Liver (tissue), 9 donors: ENCODE results near the gene APOA1. TPM values are rescaled to one million over a fixed set of nuclear protein-coding genes. Genes with fewer than 3 reads are reported as not detected.

Source experiments
- DNase-seq: peaks from one replicate; pipeline ENCODE4 v3.0.0-alpha.2; 2017; ENCODE audit warnings: low spot score
- H3K27ac ChIP-seq, 2 donors: one replicate each; pipeline ENCODE4 v1.7.0; 2013; ENCODE audit warnings: inconsistent platforms in 2 of 2, low read length in 2 of 2, control low read depth in 1 of 2, low read depth in 1 of 2, mild to moderate bottlenecking in 1 of 2
- H3K27me3 ChIP-seq, 4 donors: one replicate each; pipeline versions ENCODE4 v1.6.1 to v1.7.0; 2013; ENCODE audit warnings: low read length in 3 of 4, inconsistent platforms in 1 of 4, mild to moderate bottlenecking in 1 of 4, moderate library complexity in 1 of 4; ENCODE audit not compliant: control insufficient read depth in 4 of 4, insufficient read depth in 4 of 4
- H3K36me3 ChIP-seq, 4 donors: one replicate each; pipeline versions ENCODE4 v1.6.1 to v1.7.0; 2013; ENCODE audit warnings: low read length in 3 of 4, mild to moderate bottlenecking in 3 of 4, low read depth in 1 of 4, moderate library complexity in 1 of 4; ENCODE audit not compliant: control insufficient read depth in 4 of 4, insufficient read depth in 3 of 4
- H3K4me1 ChIP-seq, 4 donors: one replicate each; pipeline versions ENCODE4 v1.6.1 to v1.7.0; 2013; ENCODE audit warnings: low read length in 3 of 4, mild to moderate bottlenecking in 3 of 4, moderate library complexity in 1 of 4; ENCODE audit not compliant: control insufficient read depth in 4 of 4, insufficient read depth in 4 of 4
- H3K4me3 ChIP-seq, 3 donors: one replicate each; pipeline versions ENCODE4 v1.6.1 to v1.7.0; 2013; ENCODE audit warnings: low read length in 3 of 3, control low read depth in 1 of 3, low read depth in 1 of 3, mild to moderate bottlenecking in 1 of 3
- H3K9ac ChIP-seq, 2 donors: one replicate each; pipeline ENCODE4 v1.7.0; 2013; ENCODE audit warnings: low read length in 2 of 2, mild to moderate bottlenecking in 2 of 2, moderate library complexity in 2 of 2, control low read depth in 1 of 2, low read depth in 1 of 2
- H3K9me3 ChIP-seq, 4 donors: one replicate each; pipeline versions ENCODE4 v1.6.1 to v1.7.0; 2013; ENCODE audit warnings: low read length in 3 of 4; ENCODE audit not compliant: control insufficient read depth in 4 of 4
- EGR1 ChIP-seq, 2 donors: IDR thresholded peaks; 2 replicates each; pipeline ENCODE4 v1.6.1; 2016 to 2018; ENCODE audit warnings: antibody characterized with exemption in 2 of 2, low read depth in 2 of 2
- FOXA1 ChIP-seq: IDR thresholded peaks from 2 replicates; pipeline ENCODE4 v1.6.1; 2016; ENCODE audit warnings: antibody characterized with exemption
- FOXA2 ChIP-seq: IDR thresholded peaks from 2 replicates; pipeline ENCODE4 v1.6.1; 2016; ENCODE audit warnings: antibody characterized with exemption
- GABPA ChIP-seq, 2 donors: IDR thresholded peaks in 1 of 2; conservative IDR thresholded peaks in 1 of 2; 2 replicates each; pipeline ENCODE4 v1.6.1; 2016; ENCODE audit warnings: antibody characterized with exemption in 2 of 2, mild to moderate bottlenecking in 1 of 2, moderate library complexity in 1 of 2
- HNF4A ChIP-seq, 2 donors: conservative IDR thresholded peaks; 2 replicates each; pipeline ENCODE4 v1.6.1; 2016; ENCODE audit warnings: antibody characterized with exemption in 2 of 2, mild to moderate bottlenecking in 2 of 2
- HNF4G ChIP-seq: IDR thresholded peaks from 2 replicates; pipeline ENCODE4 v1.6.1; 2016; ENCODE audit warnings: antibody characterized with exemption
- JUND ChIP-seq, 2 donors: IDR thresholded peaks; 2 replicates each; pipeline ENCODE4 v1.6.1; 2016; ENCODE audit warnings: antibody characterized with exemption in 2 of 2
- NR2F2 ChIP-seq: IDR thresholded peaks from 2 replicates; pipeline ENCODE4 v1.6.1; 2016; ENCODE audit warnings: antibody characterized with exemption
- RAD21 ChIP-seq, 2 donors: IDR thresholded peaks; 2 replicates each; pipeline ENCODE4 v1.6.1; 2016; ENCODE audit warnings: antibody characterized with exemption in 2 of 2, mild to moderate bottlenecking in 2 of 2
- RXRA ChIP-seq, 2 donors: IDR thresholded peaks; 2 replicates each; pipeline ENCODE4 v1.6.1; 2017 to 2018; ENCODE audit warnings: antibody characterized with exemption in 2 of 2, mild to moderate bottlenecking in 1 of 2
- SP1 ChIP-seq: IDR thresholded peaks from 2 replicates; pipeline ENCODE4 v1.6.1; 2018; ENCODE audit warnings: antibody characterized with exemption, mild to moderate bottlenecking
- TAF1 ChIP-seq: conservative IDR thresholded peaks from 2 replicates; pipeline ENCODE4 v1.6.1; 2016; ENCODE audit warnings: antibody characterized with exemption, mild to moderate bottlenecking
- YY1 ChIP-seq: IDR thresholded peaks from 2 replicates; pipeline ENCODE4 v1.6.1; 2016; ENCODE audit warnings: antibody characterized with exemption, mild to moderate bottlenecking
- WGBS: extraction: QIAGEN DNeasy Blood & Tissue Kit; methylation state at CpG from one replicate; pipeline ENCODE4 v1.1.7; 2013; 5-methylcytosine and 5-hydroxymethylcytosine counted together
- polyA plus RNA-seq, 2 donors: library from polyadenylated mRNA; stranded (reverse) in 1 of 2; unstranded in 1 of 2; fragments of 200-250 nt in 1 of 2; fragments of >200 nt in 1 of 2; fragmentation: Nextera tagmentation in 1 of 2; extraction: Ambion mirVana in 1 of 2; gene quantifications; one replicate each; pipeline versions ENCODE4 v1.2.1 to v1.2.3, GENCODE V29; 2013 to 2015
- total RNA-seq, 2 donors: library from RNA; depleted of rRNA; stranded (reverse); fragments of >200 nt; gene quantifications; one replicate each; pipeline ENCODE4 v1.2.3, GENCODE V29; 2014
- TF ChIP-seq, protein P1 (sequence below): IDR thresholded peaks from 2 replicates; pipeline ENCODE4 v1.6.1; 2016; ENCODE audit warnings: antibody characterized with exemption
- TF ChIP-seq, protein P2 (sequence below): fragments of 150-350 bp; IDR thresholded peaks from 2 replicates; pipeline ENCODE4 v1.5.1; 2017; ENCODE audit warnings: improper control_type of control experiment, low read depth, low read length; ENCODE audit not compliant: missing input control
- TF ChIP-seq, protein P3 (sequence below): IDR thresholded peaks from 2 replicates; pipeline ENCODE4 v1.6.1; 2016; ENCODE audit warnings: antibody characterized with exemption, mild to moderate bottlenecking
- TF ChIP-seq, protein P4 (sequence below): IDR thresholded peaks from 2 replicates; pipeline ENCODE4 v1.6.1; 2016; ENCODE audit warnings: antibody characterized with exemption
- TF ChIP-seq, protein P5 (sequence below): IDR thresholded peaks from 2 replicates; pipeline ENCODE4 v1.6.1; 2016; ENCODE audit warnings: antibody characterized with exemption
- donor health status: healthy.
- donor health status: healthy.
- donor health status: healthy.
- donor health status: healthy.
- donor health status: healthy.

APOA1 gene
- total and polyA plus RNA-seq, 4 donors = 4,271 to 17,093 (median 8,590) TPM

DNA sequence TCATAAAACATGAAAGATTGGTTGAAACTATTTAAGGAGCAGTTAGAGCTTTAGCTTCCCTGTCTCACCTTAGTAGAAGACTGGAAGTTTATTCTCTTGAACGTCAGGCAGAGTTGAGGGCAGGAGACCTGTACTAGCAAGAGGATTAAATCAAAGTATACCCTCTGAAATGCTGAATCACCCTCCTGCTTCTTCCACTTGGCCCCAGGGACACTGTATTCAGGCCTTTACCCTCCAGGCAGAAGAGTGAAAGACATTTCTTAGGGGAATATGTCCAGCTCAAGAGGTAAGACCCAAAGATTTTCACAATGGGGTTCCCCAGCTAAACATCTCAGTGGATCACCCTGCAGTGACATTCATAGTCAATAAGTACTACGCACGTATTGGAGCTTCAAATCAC lies 26.2 kb downstream of the APOA1 start:
- peaks cover 14 to 66% (median 49%) of the 10 kb centered on the region in 4 donors for H3K4me1 ChIP-seq
- TF ChIP-seq JUND (IDR thresholded peaks at IDR 0.05) (no peak), RXRA (IDR thresholded peaks at IDR 0.05) (no peak), FOXA1 (no peak), YY1 (no peak)
- H3K36me3 ChIP-seq = no peaks in the 10 kb centered on the region
- H3K4me3 ChIP-seq = no peak overlapping the region
- H3K9ac ChIP-seq = no peak overlapping the region
- 87% methylated on average over 3 of the region's 3 CpGs for WGBS
- no peaks in the 10 kb centered on the region for H3K27me3 ChIP-seq
- DNase-seq = no peak
- H3K27ac ChIP-seq = no peak overlapping the region
- no peaks in the 10 kb centered on the region for H3K9me3 ChIP-seq

DNA sequence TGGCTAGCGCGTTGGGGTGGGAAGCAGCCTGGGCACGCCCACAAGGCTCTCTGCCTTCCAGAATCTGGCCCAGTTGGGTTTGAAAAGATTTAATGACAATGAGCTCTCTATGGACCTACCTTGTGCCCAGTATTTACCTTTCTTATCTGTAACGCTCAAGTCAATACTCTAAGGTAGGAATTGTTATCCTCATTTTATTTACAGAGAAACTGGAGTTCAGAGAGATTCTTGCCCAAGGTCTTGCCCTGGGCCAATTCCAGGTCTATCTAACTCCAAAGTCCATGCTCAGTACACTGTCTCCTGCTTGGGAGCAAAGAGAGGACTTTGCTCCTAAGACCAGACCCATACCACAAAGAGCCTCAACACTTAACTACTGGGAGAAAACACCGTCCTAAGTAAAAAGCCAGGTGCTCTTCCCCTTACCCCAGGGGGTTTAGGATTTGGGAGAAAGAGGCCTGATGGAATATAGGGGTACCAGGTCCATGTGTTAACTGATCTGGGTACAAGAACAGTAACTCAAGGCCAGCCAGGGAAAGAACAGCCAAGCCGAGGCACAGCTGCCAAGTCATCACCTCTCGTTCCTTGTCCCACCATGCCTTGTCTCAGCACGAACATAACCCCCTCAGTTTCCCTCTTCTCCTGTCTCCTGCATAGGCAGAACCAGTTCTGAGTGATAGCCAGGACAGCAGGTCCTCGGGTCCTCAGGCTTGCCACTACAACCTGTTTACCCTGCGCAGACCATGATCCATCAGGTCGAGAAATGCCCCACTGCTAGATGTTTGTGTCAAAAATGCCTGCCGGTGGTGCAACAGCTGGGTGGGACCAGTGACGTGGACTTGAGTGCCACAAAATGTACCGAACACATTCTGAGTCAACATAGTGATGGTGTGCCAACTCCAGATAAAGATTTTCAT lies 28.9 kb downstream of the APOA1 start:
- 29% methylated on average over 14 of the region's 14 CpGs for WGBS
- Histone ChIP-seq H3K27ac (peak overlapping the region; percentile 92 to 94), H3K27me3 (no peaks in the 10 kb centered on the region), H3K9ac (peak overlapping the region; percentile 49 to 60), H3K4me3 (peak overlapping the region in 2 of 3 donors; percentile 25 to 41), H3K36me3 (no peaks in the 10 kb centered on the region), H3K4me1 (peaks cover 18 to 46% (median 39%) of the 10 kb centered on the region in 4 donors), H3K9me3 (no peaks in the 10 kb centered on the region)
- DNase-seq = no peak
- TF ChIP-seq, protein P1, sequence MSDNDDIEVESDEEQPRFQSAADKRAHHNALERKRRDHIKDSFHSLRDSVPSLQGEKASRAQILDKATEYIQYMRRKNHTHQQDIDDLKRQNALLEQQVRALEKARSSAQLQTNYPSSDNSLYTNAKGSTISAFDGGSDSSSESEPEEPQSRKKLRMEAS = peak; percentile 40
- TF ChIP-seq SP1 (peak; percentile 96), FOXA1 (peak; percentile 92), JUND (IDR thresholded peaks at IDR 0.05) (peak; percentile 89 to 92), YY1 (peak; percentile 64), NR2F2 (peak; percentile 97), TAF1 (peak; percentile 46), EGR1 (IDR thresholded peaks at IDR 0.05; ENCODE audit: low read depth in 2 of 2) (no peak), HNF4G (peak; percentile 100), RXRA (IDR thresholded peaks at IDR 0.05) (peak; percentile 89 to 97), HNF4A (conservative IDR thresholded peaks at IDR 0.05) (peak; percentile 95 to 100), FOXA2 (peak; percentile 94), GABPA (IDR thresholded peaks at IDR 0.05 in 1 of 2, conservative IDR thresholded peaks at IDR 0.05 in 1 of 2) (no peak), RAD21 (IDR thresholded peaks at IDR 0.05) (peak; percentile 24 to 50)
- TF ChIP-seq, protein P2, sequence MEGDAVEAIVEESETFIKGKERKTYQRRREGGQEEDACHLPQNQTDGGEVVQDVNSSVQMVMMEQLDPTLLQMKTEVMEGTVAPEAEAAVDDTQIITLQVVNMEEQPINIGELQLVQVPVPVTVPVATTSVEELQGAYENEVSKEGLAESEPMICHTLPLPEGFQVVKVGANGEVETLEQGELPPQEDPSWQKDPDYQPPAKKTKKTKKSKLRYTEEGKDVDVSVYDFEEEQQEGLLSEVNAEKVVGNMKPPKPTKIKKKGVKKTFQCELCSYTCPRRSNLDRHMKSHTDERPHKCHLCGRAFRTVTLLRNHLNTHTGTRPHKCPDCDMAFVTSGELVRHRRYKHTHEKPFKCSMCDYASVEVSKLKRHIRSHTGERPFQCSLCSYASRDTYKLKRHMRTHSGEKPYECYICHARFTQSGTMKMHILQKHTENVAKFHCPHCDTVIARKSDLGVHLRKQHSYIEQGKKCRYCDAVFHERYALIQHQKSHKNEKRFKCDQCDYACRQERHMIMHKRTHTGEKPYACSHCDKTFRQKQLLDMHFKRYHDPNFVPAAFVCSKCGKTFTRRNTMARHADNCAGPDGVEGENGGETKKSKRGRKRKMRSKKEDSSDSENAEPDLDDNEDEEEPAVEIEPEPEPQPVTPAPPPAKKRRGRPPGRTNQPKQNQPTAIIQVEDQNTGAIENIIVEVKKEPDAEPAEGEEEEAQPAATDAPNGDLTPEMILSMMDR = no peak
- TF ChIP-seq, protein P3, sequence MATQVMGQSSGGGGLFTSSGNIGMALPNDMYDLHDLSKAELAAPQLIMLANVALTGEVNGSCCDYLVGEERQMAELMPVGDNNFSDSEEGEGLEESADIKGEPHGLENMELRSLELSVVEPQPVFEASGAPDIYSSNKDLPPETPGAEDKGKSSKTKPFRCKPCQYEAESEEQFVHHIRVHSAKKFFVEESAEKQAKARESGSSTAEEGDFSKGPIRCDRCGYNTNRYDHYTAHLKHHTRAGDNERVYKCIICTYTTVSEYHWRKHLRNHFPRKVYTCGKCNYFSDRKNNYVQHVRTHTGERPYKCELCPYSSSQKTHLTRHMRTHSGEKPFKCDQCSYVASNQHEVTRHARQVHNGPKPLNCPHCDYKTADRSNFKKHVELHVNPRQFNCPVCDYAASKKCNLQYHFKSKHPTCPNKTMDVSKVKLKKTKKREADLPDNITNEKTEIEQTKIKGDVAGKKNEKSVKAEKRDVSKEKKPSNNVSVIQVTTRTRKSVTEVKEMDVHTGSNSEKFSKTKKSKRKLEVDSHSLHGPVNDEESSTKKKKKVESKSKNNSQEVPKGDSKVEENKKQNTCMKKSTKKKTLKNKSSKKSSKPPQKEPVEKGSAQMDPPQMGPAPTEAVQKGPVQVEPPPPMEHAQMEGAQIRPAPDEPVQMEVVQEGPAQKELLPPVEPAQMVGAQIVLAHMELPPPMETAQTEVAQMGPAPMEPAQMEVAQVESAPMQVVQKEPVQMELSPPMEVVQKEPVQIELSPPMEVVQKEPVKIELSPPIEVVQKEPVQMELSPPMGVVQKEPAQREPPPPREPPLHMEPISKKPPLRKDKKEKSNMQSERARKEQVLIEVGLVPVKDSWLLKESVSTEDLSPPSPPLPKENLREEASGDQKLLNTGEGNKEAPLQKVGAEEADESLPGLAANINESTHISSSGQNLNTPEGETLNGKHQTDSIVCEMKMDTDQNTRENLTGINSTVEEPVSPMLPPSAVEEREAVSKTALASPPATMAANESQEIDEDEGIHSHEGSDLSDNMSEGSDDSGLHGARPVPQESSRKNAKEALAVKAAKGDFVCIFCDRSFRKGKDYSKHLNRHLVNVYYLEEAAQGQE = peak; percentile 10
- TF ChIP-seq, protein P4, sequence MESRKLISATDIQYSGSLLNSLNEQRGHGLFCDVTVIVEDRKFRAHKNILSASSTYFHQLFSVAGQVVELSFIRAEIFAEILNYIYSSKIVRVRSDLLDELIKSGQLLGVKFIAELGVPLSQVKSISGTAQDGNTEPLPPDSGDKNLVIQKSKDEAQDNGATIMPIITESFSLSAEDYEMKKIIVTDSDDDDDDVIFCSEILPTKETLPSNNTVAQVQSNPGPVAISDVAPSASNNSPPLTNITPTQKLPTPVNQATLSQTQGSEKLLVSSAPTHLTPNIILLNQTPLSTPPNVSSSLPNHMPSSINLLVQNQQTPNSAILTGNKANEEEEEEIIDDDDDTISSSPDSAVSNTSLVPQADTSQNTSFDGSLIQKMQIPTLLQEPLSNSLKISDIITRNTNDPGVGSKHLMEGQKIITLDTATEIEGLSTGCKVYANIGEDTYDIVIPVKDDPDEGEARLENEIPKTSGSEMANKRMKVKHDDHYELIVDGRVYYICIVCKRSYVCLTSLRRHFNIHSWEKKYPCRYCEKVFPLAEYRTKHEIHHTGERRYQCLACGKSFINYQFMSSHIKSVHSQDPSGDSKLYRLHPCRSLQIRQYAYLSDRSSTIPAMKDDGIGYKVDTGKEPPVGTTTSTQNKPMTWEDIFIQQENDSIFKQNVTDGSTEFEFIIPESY = peak; percentile 52
- TF ChIP-seq, protein P5, sequence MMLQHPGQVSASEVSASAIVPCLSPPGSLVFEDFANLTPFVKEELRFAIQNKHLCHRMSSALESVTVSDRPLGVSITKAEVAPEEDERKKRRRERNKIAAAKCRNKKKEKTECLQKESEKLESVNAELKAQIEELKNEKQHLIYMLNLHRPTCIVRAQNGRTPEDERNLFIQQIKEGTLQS = peak; percentile 67
